ENCODE results near the gene SMTNL2.
"Not testable (repeated sequence)": the region's sequence is repeated elsewhere in the genome, so short reads cannot be mapped to it uniquely, and the experiment has no call there.

Gene SMTNL2

GRCh38 chr17:4617090-4617489, 32.8 kb downstream of the SMTNL2 start:
- DNase-seq (ENCODE audit: extremely low read depth, low read depth), result no peak

GRCh38 chr17:4617590-4618351, 33.4 kb downstream of the SMTNL2 start:
- TF ChIP-seq CTCF (IDR thresholded peaks at IDR 0.05; ENCODE audit: low read depth, low read length), result no peak
- no peak for DNase-seq (ENCODE audit: extremely low read depth, low read depth)

More at GRCh38 chr17:4617090-4617489, 32.8 kb downstream of the SMTNL2 start:
- no peak for TF ChIP-seq CTCF (IDR thresholded peaks at IDR 0.05; ENCODE audit: low read depth, low read length)

- no peak for TF ChIP-seq CTCF (IDR thresholded peaks at IDR 0.05; ENCODE audit: low read depth, low read length)
- no peak for DNase-seq (ENCODE audit: extremely low read depth, low read depth)
Observed at GRCh38 chr17:4620531-4621101, 36.3 kb downstream of the SMTNL2 start.

- TF ChIP-seq CTCF (IDR thresholded peaks at IDR 0.05; ENCODE audit: low read depth, low read length), result no peak
- no peak for DNase-seq (ENCODE audit: extremely low read depth, low read depth)
Observed at GRCh38 chr17:4622375-4622774, 38.0 kb downstream of the SMTNL2 start.

- DNase-seq (ENCODE audit: extremely low read depth, low read depth), result no peak
- no peak for TF ChIP-seq CTCF (IDR thresholded peaks at IDR 0.05; ENCODE audit: low read depth, low read length)
Observed at GRCh38 chr17:4623249-4623648, 38.9 kb downstream of the SMTNL2 start.

GRCh38 chr17:4624451-4624911, 40.2 kb downstream of the SMTNL2 start:
- DNase-seq (ENCODE audit: extremely low read depth, low read depth), result not testable (repeated sequence)

GRCh38 chr17:4625181-4625617, 40.9 kb downstream of the SMTNL2 start:
- no peak for DNase-seq (ENCODE audit: extremely low read depth, low read depth)
- no peak for TF ChIP-seq CTCF (IDR thresholded peaks at IDR 0.05; ENCODE audit: low read depth, low read length)

All from AG09319 (cell line).